ENCODE data around the gene GFRA3. TPM values are rescaled to one million over a fixed set of nuclear protein-coding genes. Genes with fewer than 3 reads are reported as not detected.

The GFRA3 gene
- total RNA-seq, 4 donors from 2014 or later: 0.85 to 2.0 (median 1.1) TPM; not detected in 1

DNA sequence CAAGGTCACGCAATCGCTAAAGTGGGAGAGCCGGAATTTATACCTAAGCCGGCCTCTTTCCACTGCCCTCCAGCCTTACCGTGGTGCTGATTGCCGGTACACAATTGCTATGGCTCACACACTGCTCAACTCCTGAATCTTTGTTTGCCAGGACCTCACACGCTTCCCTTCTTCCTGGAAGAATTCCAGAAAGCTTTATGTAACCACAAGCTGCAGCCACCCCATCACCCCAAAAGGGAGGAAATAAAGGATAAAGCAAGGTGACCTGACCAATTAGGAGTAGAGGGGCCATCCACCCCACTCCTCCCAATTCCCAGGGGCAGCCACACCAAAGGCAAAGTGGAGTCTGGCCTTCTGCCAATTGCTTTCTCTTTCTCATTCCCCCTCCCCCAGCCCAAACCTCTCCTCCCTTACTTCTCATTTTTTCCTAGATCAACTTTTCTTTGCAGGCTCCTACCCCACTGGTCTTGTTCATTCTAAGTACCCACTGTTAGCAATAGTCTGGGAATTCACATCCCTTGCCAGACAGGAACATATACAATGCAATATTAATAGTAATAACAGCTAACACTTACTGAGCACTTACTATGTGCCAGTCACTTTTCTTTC, 43.3 kb downstream of the GFRA3 start:
- Histone ChIP-seq H3K27ac (no peak overlapping the region), H3K4me3 (no peak overlapping the region), H3K9me3 (no peaks in the 10 kb centered on the region), H3K36me3 (no peaks in the 10 kb centered on the region), H3K27me3 (no peaks in the 10 kb centered on the region), H3K4me1 (peaks cover 7% of the 10 kb centered on the region)
- WGBS: 51% methylated on average over 7 of the region's 7 CpGs
- TF ChIP-seq POLR2A (IDR thresholded peaks at IDR 0.05) (no peak), POLR2AphosphoS5 (IDR thresholded peaks at IDR 0.05) (no peak), EP300 (IDR thresholded peaks at IDR 0.05) (no peak)
- TF ChIP-seq, protein P1, sequence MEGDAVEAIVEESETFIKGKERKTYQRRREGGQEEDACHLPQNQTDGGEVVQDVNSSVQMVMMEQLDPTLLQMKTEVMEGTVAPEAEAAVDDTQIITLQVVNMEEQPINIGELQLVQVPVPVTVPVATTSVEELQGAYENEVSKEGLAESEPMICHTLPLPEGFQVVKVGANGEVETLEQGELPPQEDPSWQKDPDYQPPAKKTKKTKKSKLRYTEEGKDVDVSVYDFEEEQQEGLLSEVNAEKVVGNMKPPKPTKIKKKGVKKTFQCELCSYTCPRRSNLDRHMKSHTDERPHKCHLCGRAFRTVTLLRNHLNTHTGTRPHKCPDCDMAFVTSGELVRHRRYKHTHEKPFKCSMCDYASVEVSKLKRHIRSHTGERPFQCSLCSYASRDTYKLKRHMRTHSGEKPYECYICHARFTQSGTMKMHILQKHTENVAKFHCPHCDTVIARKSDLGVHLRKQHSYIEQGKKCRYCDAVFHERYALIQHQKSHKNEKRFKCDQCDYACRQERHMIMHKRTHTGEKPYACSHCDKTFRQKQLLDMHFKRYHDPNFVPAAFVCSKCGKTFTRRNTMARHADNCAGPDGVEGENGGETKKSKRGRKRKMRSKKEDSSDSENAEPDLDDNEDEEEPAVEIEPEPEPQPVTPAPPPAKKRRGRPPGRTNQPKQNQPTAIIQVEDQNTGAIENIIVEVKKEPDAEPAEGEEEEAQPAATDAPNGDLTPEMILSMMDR (IDR thresholded peaks at IDR 0.05): no peak
- no peak for DNase-seq (ENCODE audit: low spot score in 2 of 2)

DNA sequence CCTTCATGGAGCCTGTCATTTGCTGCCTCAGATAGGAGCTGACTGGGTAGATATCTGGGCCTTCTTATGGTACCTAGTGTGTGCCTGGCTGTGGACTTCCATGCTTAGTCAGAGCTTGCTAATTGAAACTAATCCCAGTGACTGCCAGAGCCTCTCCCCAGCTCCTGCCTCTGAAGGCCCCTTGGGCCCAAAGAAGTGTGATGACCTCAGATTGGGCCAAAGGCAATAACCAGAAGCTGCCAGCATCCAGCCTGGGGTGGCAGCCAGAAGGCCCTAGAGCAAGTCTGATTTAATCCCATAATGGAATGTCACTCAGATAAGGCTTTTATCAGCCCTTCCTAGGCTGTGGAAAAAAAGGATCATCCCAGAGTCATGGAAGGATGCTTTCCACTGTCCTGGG, 44.2 kb downstream of the GFRA3 start:
- Histone ChIP-seq H3K4me1 (peaks cover 7% of the 10 kb centered on the region), H3K27ac (no peak overlapping the region), H3K4me3 (no peak overlapping the region), H3K36me3 (no peaks in the 10 kb centered on the region), H3K27me3 (no peaks in the 10 kb centered on the region), H3K9me3 (no peaks in the 10 kb centered on the region)
- DNase-seq (ENCODE audit: low spot score in 2 of 2): no peak
- TF ChIP-seq POLR2A (IDR thresholded peaks at IDR 0.05): no peak
- TF ChIP-seq, protein P1 (IDR thresholded peaks at IDR 0.05): no peak
- TF ChIP-seq POLR2AphosphoS5 (IDR thresholded peaks at IDR 0.05): no peak
- no peak for TF ChIP-seq EP300 (IDR thresholded peaks at IDR 0.05)

DNA sequence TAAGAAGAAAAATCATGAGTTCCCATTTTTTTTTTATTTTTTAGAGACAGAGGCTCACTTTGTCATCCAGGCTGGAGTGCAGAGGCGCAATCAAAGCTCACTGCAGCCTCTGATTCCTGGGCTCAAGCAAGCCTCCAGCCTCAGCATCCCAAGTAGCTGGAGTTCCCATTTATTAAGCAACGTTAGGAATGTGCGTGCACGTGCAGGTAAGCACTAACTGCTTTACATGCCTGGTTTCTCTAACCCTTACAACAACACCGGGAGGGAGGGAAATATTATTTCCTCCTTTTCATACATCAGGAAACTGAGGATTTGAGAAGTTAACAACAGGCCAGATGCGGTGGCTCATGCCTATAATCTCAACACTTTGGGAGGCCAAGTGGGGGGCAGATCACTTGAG, 45.0 kb downstream of the GFRA3 start:
- no peaks in the 10 kb centered on the region for H3K9me3 ChIP-seq
- no peaks in the 10 kb centered on the region for H3K36me3 ChIP-seq
- WGBS: 78% methylated on average over 6 of the region's 6 CpGs
- no peak overlapping the region for H3K4me3 ChIP-seq
- H3K4me1 ChIP-seq: peaks cover 7% of the 10 kb centered on the region
- no peak for TF ChIP-seq POLR2AphosphoS5 (IDR thresholded peaks at IDR 0.05)
- TF ChIP-seq, protein P1 (IDR thresholded peaks at IDR 0.05): no peak
- no peak for TF ChIP-seq EP300 (IDR thresholded peaks at IDR 0.05)
- no peak for TF ChIP-seq POLR2A (IDR thresholded peaks at IDR 0.05)
- DNase-seq (ENCODE audit: low spot score in 2 of 2): no peak
- no peaks in the 10 kb centered on the region for H3K27me3 ChIP-seq
- no peak overlapping the region for H3K27ac ChIP-seq

DNA sequence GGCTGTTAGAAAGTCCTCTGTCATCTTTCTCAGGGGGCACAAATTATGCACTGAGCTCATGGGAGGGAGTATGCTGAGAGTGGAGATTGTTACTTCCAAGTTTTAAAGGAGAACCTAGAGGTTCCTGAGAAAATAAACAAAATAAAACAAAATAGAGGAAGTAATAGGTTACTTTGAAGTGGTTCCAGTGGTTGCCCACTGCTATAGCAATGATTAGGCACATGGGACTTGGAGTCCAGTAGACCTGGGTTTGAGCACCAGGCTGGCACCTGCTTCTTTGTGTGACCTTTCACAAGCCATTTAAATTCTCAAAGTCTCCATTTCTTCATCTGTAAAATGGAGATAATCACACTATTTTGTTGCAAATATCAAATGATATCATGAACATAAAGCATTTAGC, 47.5 kb downstream of the GFRA3 start:
- no peak for TF ChIP-seq POLR2A (IDR thresholded peaks at IDR 0.05)
- TF ChIP-seq EP300 (IDR thresholded peaks at IDR 0.05): no peak
- Histone ChIP-seq H3K36me3 (no peaks in the 10 kb centered on the region), H3K4me3 (no peak overlapping the region), H3K27ac (no peak overlapping the region), H3K4me1 (peaks cover 7% of the 10 kb centered on the region), H3K9me3 (no peaks in the 10 kb centered on the region), H3K27me3 (no peaks in the 10 kb centered on the region)
- no peak for DNase-seq (ENCODE audit: low spot score in 2 of 2)

DNA sequence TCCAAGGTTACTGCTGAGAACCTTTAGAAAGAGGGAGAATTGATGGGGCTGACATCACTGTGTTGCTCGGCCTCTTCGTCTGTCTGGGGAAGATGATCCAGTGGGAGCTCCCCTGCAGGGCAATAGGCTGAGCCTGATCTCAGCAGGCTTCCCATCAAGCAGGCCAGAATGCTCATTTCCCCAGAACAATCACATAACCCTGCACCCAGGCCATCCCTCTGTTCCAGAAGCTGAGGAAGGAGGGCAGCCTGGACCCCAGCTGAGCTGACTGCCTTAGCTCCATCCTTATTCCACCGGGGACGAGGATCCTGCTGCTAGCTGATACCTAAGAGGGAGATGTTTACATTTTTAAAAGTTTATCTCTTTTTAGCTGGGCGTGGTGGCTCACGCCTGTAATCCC, 49.7 kb downstream of the GFRA3 start:
- Histone ChIP-seq H3K36me3 (no peaks in the 10 kb centered on the region), H3K27ac (no peak overlapping the region), H3K4me3 (no peak overlapping the region), H3K4me1 (no peaks in the 10 kb centered on the region), H3K27me3 (no peaks in the 10 kb centered on the region), H3K9me3 (no peaks in the 10 kb centered on the region)
- TF ChIP-seq POLR2A (IDR thresholded peaks at IDR 0.05) (no peak), EP300 (IDR thresholded peaks at IDR 0.05) (no peak), POLR2AphosphoS5 (IDR thresholded peaks at IDR 0.05) (no peak)
- TF ChIP-seq, protein P1 (IDR thresholded peaks at IDR 0.05): no peak
- 84% methylated on average over 6 of the region's 6 CpGs for WGBS
- no peak for DNase-seq (ENCODE audit: low spot score in 2 of 2)

DNA sequence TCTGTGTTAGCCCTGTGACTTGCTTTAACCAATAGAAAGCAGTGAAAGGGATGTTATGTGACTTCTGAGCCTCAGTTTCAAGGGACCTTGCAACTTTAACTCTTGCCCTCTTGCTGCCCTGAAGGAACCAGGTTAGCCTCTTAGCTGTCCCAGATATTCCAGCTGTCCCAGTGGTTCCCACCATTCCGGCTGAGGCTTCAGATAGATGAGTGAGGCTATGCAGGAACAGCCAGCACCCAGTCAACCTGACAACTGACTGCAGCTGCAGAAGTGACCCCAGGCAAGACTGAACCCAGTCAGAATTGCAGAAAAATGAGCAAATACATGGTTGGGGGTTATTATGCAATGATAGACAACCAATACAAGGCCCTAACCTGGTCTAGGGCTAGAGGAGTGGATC, 50.9 kb downstream of the GFRA3 start:
- no peak overlapping the region for H3K4me3 ChIP-seq
- no peak overlapping the region for H3K27ac ChIP-seq
- WGBS: 88% methylated on average over 1 of the region's 1 CpG
- H3K4me1 ChIP-seq: no peaks in the 10 kb centered on the region
- TF ChIP-seq POLR2A (IDR thresholded peaks at IDR 0.05) (no peak), EP300 (IDR thresholded peaks at IDR 0.05) (no peak), POLR2AphosphoS5 (IDR thresholded peaks at IDR 0.05) (no peak)
- TF ChIP-seq, protein P1 (IDR thresholded peaks at IDR 0.05): no peak
- H3K27me3 ChIP-seq: no peaks in the 10 kb centered on the region
- no peak for DNase-seq (ENCODE audit: low spot score in 2 of 2)
- no peaks in the 10 kb centered on the region for H3K9me3 ChIP-seq
- no peaks in the 10 kb centered on the region for H3K36me3 ChIP-seq

Data from suprapubic skin (tissue), 4 donors.